ENCODE measurements around the gene GRIPAP1. TPM values are rescaled to one million over a fixed set of nuclear protein-coding genes. Genes with fewer than 3 reads are reported as not detected.

The GRIPAP1 gene
- total RNA-seq, 3 donors from 2014 or later (not counting 1 experiment from before 2014, with no cell fraction given), result 120 to 141 (median 131) TPM

DNA sequence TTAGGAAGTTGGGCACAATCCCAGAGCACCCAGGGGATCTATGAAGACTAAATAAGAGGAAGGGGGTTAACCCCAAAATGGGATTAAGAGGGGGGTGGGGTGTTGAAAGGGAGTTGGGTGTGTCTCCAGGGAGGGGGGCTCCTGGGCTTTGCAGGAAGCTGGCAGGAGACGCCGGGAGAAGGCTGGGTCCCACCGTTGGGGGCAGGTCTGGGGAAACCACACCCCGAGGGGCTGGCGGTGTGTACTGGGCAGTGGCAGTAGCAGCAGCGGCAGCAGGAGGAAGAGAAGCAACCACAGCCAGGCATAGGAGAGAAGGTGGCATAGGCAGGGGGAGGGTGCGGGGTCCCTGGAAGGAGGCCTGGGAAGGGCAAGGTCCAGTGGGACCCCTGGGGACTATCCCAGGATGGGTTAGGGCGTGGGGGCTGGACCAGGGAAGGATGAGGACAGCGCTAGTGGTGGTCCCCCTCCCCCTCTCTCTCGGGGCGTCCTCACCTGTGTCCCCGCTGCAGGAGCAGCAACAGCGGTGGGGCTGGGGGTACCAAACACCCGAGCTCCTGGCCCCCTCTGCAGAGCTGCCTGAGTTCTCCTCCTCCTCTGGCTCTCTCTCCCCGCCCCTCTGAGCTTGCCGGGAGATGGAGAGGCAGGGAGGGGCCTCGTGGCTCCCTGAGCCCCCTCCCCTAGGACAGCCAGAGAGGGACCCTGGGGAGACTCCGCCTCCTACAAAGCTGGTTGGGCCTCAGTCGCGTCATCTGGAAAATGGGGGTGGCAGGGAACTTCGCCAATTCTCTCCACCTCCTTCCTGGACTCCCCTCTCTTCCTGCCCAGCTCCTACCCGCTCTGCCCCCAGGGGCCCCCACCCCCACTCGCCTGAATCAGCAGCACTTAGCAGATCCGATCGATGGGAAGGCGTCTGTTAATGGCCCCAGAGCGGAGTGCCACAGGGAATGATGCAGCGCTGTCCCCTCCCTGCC lies 30.5 kb downstream of the GRIPAP1 start, which contains the start of gene KCND1:
TSS of gene KCND1 (minus strand) at position 596 of the 971 bp plus-strand sequence. CDS start 1,573 bp downstream, outside the sequence.
- Histone ChIP-seq H3K36me3 (ENCODE audit: control insufficient read depth, insufficient read depth, low read length) (peaks cover 14% of the 10 kb centered on the region), H3K27me3 (ENCODE audit: control insufficient read depth, insufficient read depth, low read length) (no peaks in the 10 kb centered on the region), H3K4me3 (ENCODE audit: low read length) (no peak within 1 kb of the TSS), H3K9me3 (ENCODE audit: control insufficient read depth, insufficient read depth, low read length) (no peaks in the 10 kb centered on the region), H3K4me1 (ENCODE audit: control insufficient read depth, insufficient read depth, low read length) (peaks cover 15% of the 10 kb centered on the region), H3K27ac (ENCODE audit: low read length) (no peak within 1 kb of the TSS)
- Mint-ChIP-seq H3K36me3 (no peaks in the 10 kb centered on the region), H3K27me3 (ENCODE audit: low read depth in 2 of 2) (peaks cover 0 to 6% of the 10 kb centered on the region in 2 donors), H3K4me1 (peaks cover 0 to 31% of the 10 kb centered on the region in 2 donors), H3K4me3 (no peak within 1 kb of the TSS), H3K9me3 (no peaks in the 10 kb centered on the region), H3K27ac (peak within 1 kb of the TSS in 1 of 2 donors; percentile 72)
- DNase-seq (peak in 1 of 2 donors; percentile 18), ATAC-seq (peak in 2 of 3 donors; percentile 21 to 44)
- no peak for TF ChIP-seq CTCF (IDR thresholded peaks at IDR 0.05)
- 1% methylated on average over 24 of the region's 28 CpGs for WGBS (ENCODE audit: insufficient coverage)
- intact Hi-C loops (cut with micrococcal nuclease), result no loop called here

- no peak overlapping the region for H3K4me3 ChIP-seq (ENCODE audit: low read length)
- H3K4me1 ChIP-seq (ENCODE audit: control insufficient read depth, insufficient read depth, low read length), result peaks cover 15% of the 10 kb centered on the region
- Mint-ChIP-seq H3K4me1 (peaks cover 0 to 31% of the 10 kb centered on the region in 2 donors), H3K27me3 (ENCODE audit: low read depth in 2 of 2) (peaks cover 0 to 6% of the 10 kb centered on the region in 2 donors), H3K4me3 (no peak overlapping the region), H3K27ac (no peak overlapping the region), H3K9me3 (no peaks in the 10 kb centered on the region), H3K36me3 (no peaks in the 10 kb centered on the region)
- H3K27me3 ChIP-seq (ENCODE audit: control insufficient read depth, insufficient read depth, low read length), result no peaks in the 10 kb centered on the region
- no peaks in the 10 kb centered on the region for H3K9me3 ChIP-seq (ENCODE audit: control insufficient read depth, insufficient read depth, low read length)
- ATAC-seq (no peak), DNase-seq (no peak)
- intact Hi-C loops (cut with micrococcal nuclease), result no loop called here
- H3K36me3 ChIP-seq (ENCODE audit: control insufficient read depth, insufficient read depth, low read length), result peaks cover 3% of the 10 kb centered on the region
- no peak for TF ChIP-seq CTCF (IDR thresholded peaks at IDR 0.05)
- no peak overlapping the region for H3K27ac ChIP-seq (ENCODE audit: low read length)
- WGBS (ENCODE audit: insufficient coverage), result 98% methylated on average over 28 of the region's 28 CpGs
Observed at GRCh38 chrX:48969471-48969870, 32.6 kb downstream of the GRIPAP1 start.

- 86% methylated on average over 1 of the region's 1 CpG for WGBS (ENCODE audit: insufficient coverage)
- peaks cover 0 to 6% of the 10 kb centered on the region in 2 donors for H3K27me3 Mint-ChIP-seq (ENCODE audit: low read depth in 2 of 2)
- H3K36me3 ChIP-seq (ENCODE audit: control insufficient read depth, insufficient read depth, low read length), result no peaks in the 10 kb centered on the region
- DNase-seq (no peak), ATAC-seq (no peak)
- peaks cover 15% of the 10 kb centered on the region for H3K4me1 ChIP-seq (ENCODE audit: control insufficient read depth, insufficient read depth, low read length)
- no peak overlapping the region for H3K4me3 ChIP-seq (ENCODE audit: low read length)
- no peaks in the 10 kb centered on the region for H3K9me3 ChIP-seq (ENCODE audit: control insufficient read depth, insufficient read depth, low read length)
- no peaks in the 10 kb centered on the region for H3K36me3 Mint-ChIP-seq
- peaks cover 0 to 30% of the 10 kb centered on the region in 2 donors for H3K4me1 Mint-ChIP-seq
- no peaks in the 10 kb centered on the region for H3K9me3 Mint-ChIP-seq
- TF ChIP-seq CTCF (IDR thresholded peaks at IDR 0.05), result no peak
- no peak overlapping the region for H3K27ac Mint-ChIP-seq
- H3K4me3 Mint-ChIP-seq, result no peak overlapping the region
- H3K27ac ChIP-seq (ENCODE audit: low read length), result no peak overlapping the region
- intact Hi-C loops (cut with micrococcal nuclease), result no loop called here
- no peaks in the 10 kb centered on the region for H3K27me3 ChIP-seq (ENCODE audit: control insufficient read depth, insufficient read depth, low read length)
Observed at GRCh38 chrX:48968377-48968776, 33.7 kb downstream of the GRIPAP1 start.
